GM19193 (cell line): ENCODE data around the gene STXBP1.

Experiments used
- POLR2A ChIP-seq: IDR thresholded peaks from 4 replicates; pipeline ENCODE4 v1.6.1; 2011; ENCODE audit not compliant: insufficient read depth, insufficient read length; ENCODE audit errors: extremely low read depth

Gene STXBP1

GRCh38 chr9:127629468-127630081, 17.5 kb downstream of the STXBP1 start:
- TF ChIP-seq POLR2A: no peak

DNA sequence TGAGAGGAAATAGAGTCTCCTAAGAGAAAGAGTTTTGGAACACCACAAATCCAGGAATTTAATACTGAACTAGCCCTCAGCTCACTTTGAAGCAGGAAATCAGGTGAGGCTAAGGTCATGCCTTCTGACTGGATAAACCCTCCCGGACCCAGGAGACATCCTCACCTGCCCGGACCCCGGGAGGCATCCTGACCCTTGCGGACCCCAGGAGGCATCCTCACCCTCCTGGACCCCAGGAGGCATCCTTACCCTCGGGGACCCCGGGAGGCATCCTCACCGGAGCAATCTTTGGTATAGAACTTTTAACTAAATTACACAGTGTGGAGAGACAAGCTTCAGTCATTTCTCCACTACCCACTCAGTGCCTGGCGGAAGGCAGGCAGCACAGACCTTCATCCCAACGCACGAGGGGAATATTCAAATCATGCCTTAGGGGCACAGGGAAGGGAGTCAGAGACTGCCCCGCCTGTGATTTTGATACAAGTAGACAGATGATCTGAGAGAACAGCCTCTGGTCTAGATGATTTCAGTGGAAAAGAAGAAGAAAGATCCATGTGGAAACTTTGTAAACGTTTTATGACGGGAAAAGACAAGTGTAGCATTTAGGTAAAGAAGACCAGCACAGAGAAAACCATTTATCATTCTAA, 21.3 kb downstream of the STXBP1 start:
- no peak for TF ChIP-seq POLR2A

DNA sequence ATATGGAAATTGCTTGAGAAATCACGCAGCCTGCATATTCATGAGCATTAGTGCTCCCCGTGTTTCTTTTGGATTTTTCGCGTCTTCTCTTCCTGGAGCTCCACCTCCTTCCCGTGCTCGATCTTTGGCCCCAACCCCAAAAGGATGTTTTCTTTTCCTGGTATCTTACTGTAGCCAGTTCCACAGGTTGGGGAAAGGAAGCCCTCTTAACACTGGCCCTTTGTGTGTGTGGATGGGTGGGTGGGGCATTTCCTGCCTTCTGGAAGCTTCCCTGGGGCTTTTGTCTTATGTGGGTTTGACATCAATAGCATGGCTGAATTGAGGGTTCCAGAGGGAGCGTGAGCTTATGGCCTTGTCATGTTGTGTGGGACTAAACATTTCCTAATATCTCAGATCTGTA, 21.9 kb downstream of the STXBP1 start:
- TF ChIP-seq POLR2A: no peak

DNA sequence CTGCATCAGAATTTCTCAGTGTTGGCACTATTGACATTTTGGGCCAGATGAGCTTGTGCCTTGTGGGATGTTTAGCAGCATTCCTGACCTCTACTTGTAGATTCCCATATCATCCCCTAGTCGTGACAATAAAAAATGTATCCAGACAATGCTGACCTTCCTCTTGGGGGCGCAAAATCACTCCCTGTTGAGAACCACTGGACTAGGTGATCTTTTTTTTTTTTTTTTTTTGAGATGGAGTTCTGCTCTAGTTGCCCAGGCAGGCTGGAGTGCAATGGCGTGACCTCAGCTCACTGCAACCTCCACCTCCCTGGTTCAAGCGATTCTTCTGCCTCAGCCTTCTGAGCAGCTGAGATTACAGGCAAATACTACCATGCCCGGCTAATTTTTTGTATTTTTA, 22.6 kb downstream of the STXBP1 start:
- no peak for TF ChIP-seq POLR2A

DNA sequence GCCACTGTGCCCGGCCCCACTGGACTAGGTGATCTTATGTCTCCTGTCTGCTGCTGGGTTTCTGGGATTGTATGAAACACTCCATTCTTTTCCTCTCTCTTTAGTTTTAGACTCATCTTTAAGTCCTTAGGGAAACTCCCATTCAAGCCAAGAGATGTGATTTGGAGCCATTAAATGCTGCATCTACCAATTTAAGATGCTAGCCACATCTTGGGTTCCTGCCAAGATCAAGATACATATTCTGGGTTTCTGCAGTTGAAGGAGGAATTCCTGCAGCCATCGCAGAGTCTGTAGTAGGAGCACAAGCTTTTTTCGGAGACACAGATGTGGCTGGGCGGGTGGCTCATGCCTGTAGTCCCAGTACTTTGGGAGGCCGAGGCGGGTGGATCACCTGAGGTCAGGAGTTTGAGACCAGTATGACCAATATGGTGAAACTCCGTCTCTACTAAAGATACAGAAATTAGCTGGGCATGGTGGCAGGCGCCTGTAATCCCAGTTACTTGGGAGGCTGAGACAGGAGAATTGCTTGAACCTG, 23.2 kb downstream of the STXBP1 start:
- no peak for TF ChIP-seq POLR2A

- TF ChIP-seq POLR2A: no peak
Observed at GRCh38 chr9:127637322-127637847, 25.3 kb downstream of the STXBP1 start.

- no peak for TF ChIP-seq POLR2A
Observed at GRCh38 chr9:127640908-127641545, 28.9 kb downstream of the STXBP1 start.

GRCh38 chr9:127642082-127642740, 30.1 kb downstream of the STXBP1 start:
- no peak for TF ChIP-seq POLR2A

DNA sequence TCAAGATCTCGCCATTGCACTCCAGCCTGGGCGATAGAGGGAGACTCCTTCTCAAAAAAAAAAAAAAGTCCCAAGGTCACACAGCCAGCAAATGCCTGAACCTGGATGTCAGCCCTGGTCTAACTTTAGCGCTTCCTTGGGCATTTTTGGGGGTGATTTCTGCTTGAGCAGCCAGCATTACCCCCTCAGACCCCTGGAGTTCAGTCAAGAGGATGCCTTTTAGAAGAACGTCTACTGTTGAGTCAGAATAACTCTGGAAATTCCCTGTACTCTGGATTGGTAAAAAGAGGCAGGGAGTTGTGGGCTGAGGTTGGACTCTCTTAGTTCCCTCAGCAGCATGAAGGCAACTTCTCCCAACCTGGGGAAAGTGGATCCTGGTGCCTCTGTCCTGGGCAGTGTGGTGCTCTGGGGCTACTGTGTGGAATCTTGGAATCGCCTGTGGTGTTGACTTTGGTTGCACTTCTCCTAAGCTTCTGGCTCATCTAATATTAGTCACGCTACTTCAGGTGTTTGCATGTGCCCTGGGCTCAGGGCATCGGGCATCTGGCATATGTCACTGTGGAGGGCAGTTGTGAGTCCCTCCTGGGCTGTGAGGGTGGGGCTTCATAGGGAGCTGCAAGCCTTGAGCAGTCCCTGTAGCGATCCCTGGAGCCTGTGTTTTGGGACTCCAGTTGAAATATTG, 32.2 kb downstream of the STXBP1 start:
- TF ChIP-seq POLR2A: no peak

DNA sequence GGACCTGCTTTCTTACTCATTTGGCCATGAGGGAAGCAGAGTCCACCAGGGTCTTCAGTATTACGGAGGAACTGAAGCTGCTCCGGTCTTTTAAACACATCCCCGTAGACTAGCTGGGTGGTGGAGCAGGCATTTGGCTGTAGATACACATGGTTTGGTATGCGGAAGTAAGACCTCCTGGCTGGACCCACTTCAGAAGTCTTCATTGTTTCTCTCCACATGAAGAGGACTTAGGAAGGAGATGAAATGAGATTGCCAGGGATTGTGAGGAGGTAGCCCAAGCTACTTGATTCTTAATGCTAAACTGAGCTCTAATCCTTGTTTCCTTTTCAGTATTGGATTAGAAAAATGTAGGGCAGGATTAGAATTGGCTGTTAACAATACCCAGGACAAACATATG, 32.9 kb downstream of the STXBP1 start:
- TF ChIP-seq POLR2A: no peak

- no peak for TF ChIP-seq POLR2A
Observed at GRCh38 chr9:127647451-127647850, 35.4 kb downstream of the STXBP1 start.

GRCh38 chr9:127650518-127650917, 38.4 kb downstream of the STXBP1 start:
- no peak for TF ChIP-seq POLR2A

GRCh38 chr9:127651697-127652610, 39.9 kb downstream of the STXBP1 start:
- TF ChIP-seq POLR2A: no peak

DNA sequence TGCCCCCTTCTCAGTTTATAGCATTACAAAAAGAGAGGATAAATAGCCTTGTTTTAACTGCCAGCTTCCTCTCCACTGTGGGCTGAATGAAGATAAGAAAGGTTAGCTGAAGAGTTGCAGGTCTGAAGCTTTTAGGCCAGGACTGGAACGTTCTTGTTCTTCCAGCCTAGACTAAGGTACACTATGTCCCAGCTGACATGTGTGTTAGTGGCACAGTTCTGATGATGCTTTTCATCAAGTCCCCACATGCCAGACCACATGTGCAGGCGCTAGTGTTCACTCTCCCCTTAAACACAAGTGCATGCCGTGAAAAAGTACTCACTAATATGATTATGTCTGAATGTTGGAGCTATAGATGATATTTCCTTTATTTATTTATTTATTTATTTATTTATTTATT, 40.7 kb downstream of the STXBP1 start:
- no peak for TF ChIP-seq POLR2A

- TF ChIP-seq POLR2A: no peak
Observed at GRCh38 chr9:127654619-127655018, 42.5 kb downstream of the STXBP1 start.
